Heart left ventricle (tissue), 16 donors: ENCODE results near the gene CPEB2. TPM values are rescaled to one million over a fixed set of nuclear protein-coding genes. Genes with fewer than 3 reads are reported as not detected.

ENCODE experiments used
- ATAC-seq, 4 donors: fragments of 200-7000 bp; cut with Tn5 transposase; one replicate each; pipeline ENCODE4 v1.9.1; 2020 to 2022; ENCODE audit warnings: moderate library complexity in 4 of 4, mild to moderate bottlenecking in 3 of 4, moderate number of reproducible peaks in 1 of 4
- DNase-seq, 5 donors: peaks; one replicate each; pipeline ENCODE4 v3.0.0-alpha.2; 2020
- H3K27ac ChIP-seq, 12 donors: fragments of 200-600 bp; sonication (generic) in 4 of 12; one replicate each; pipeline versions ENCODE4 v1.5.0 to v1.8.0; 2016 to 2022; ENCODE audit warnings: mild to moderate bottlenecking in 2 of 12
- H3K27me3 ChIP-seq, 9 donors: fragments of 200-600 bp; sonication (generic) in 2 of 9; one replicate each; pipeline versions ENCODE4 v1.5.1 to v1.8.0; 2016 to 2022; ENCODE audit warnings: mild to moderate bottlenecking in 3 of 9
- H3K36me3 ChIP-seq, 9 donors: fragments of 200-600 bp; sonication (generic) in 2 of 9; one replicate each; pipeline versions ENCODE4 v1.5.0 to v1.8.0; 2018 to 2022; ENCODE audit warnings: mild to moderate bottlenecking in 2 of 9
- H3K4me1 ChIP-seq, 12 donors: fragments of 200-600 bp; sonication (generic) in 4 of 12; one replicate each; pipeline versions ENCODE4 v1.5.0 to v1.8.0; 2016 to 2022; ENCODE audit warnings: mild to moderate bottlenecking in 3 of 12
- H3K4me3 ChIP-seq, 12 donors: fragments of 200-600 bp; sonication (generic) in 4 of 12; one replicate each; pipeline versions ENCODE4 v1.5.0 to v1.8.0; 2017 to 2022; ENCODE audit warnings: mild to moderate bottlenecking in 9 of 12, moderate library complexity in 4 of 12
- H3K9me3 ChIP-seq, 12 donors: fragments of 200-600 bp; sonication (generic) in 4 of 12; one replicate each; pipeline versions ENCODE4 v1.5.0 to v1.8.0; 2016 to 2022; ENCODE audit warnings: mild to moderate bottlenecking in 1 of 12
- POLR2A ChIP-seq, 2 donors: fragments of 450-650 bp; IDR thresholded peaks; one replicate each; pipeline ENCODE4 v1.6.1; 2017; ENCODE audit warnings: antibody characterized with exemption in 2 of 2, mild to moderate bottlenecking in 2 of 2, moderate library complexity in 2 of 2
- WGBS, 4 donors: extraction: QIAGEN DNeasy Blood & Tissue Kit in 2 of 4; methylation state at CpG; one replicate each; pipeline versions ENCODE4 v1.1.5 to v1.1.7; 2013 to 2018; 5-methylcytosine and 5-hydroxymethylcytosine counted together
- intact Hi-C, 10 donors: fragments of 100-400 bp; cut with DNase I; formaldehyde crosslinking; loops; one replicate each; pipeline versions ENCODE4 v1.11.1 to v1.14.2; 2022
- polyA plus RNA-seq, 2 donors: library from polyadenylated mRNA; stranded (reverse); fragments of 200-250 nt; gene quantifications; one replicate each; pipeline ENCODE4 v1.2.3, GENCODE V29; 2013
- total RNA-seq, 9 donors: library from RNA; depleted of rRNA in 2 of 9; stranded (reverse); fragments of >200 nt in 2 of 9; fragmentation: NEBNext Ultra II Directional in 3 of 9; extraction: Animal tissue kit (Norgen Biotek cat#: 25700) in 3 of 9; gene quantifications; one replicate each; pipeline versions ENCODE4 v1.1.0 to v1.2.4, GENCODE V29; 2016 to 2023
- TF ChIP-seq, protein P1 (sequence below), 12 donors: fragments of 200-600 bp; sonication (generic) in 4 of 12; IDR thresholded peaks; one replicate each; pipeline versions ENCODE4 v1.5.0 to v1.8.0; 2018 to 2022; ENCODE audit warnings: antibody characterized with exemption in 12 of 12, mild to moderate bottlenecking in 5 of 12
- donor health status: ischemic (EF 13 %, LVEDD 7.1; RV severe dilation, severe dysfunction).
- donor health status: healthy with polysubstance abuse.
- donor health status: DM: no; HTN: yes; CAD: no.
- donor health status: DM: no; HTN: no; CAD: no.
- donor health status: ischemic (EF 25% LVEDD 6.9; RV normal size, moderate dysfunction).
- donor health status: ischemic (EF 25% LVEDD 5.7; RV mildly dilated, moderate dysfunction).
- donor health status: healthy.
- donor health status: DM: yes; HTN: yes; CAD: no.
- donor health status: ischemic (EF 35%, LVEDD 5.7; RV mildly dilated, moderate dysfunction).
- donor health status: nonischemic (EF 11% LVEDD 7.7; RV severe dilation, severe dysfunction).
- donor health status: DM: yes; HTN: yes; CAD: no.
- donor health status: PGD.
- donor health status: ischemic (EF 29% LVEDD 5.4; RV normal size, mild dysfunction).
- donor health status: nonischemic (EF 23%, LVEDD 6.1; RV moderate dilation, normal function).

CPEB2 gene
- total and polyA plus RNA-seq, 11 donors: 4.2 to 26.1 (median 17.2) TPM

DNA sequence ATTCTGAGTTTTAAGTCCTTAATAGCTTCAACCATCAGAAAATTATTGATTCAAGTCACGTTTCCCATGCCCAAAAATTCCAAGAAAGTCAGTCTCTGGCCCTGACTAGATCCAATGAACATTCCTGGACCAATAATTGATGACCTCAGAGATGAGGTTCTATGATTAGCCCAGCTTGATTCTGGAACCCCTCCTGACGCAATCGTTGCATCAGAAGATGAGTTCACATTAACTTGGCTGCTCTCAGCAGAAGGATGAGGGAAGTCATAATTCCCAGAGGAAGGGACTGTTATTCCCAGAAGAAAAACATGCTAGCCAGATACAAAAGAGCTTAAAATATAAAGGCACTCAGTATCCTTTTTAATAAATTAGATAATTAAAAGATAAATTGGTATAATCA lies 34.3 kb upstream of the CPEB2 start:
- TF ChIP-seq POLR2A (IDR thresholded peaks at IDR 0.05): no peak
- TF ChIP-seq, protein P1, sequence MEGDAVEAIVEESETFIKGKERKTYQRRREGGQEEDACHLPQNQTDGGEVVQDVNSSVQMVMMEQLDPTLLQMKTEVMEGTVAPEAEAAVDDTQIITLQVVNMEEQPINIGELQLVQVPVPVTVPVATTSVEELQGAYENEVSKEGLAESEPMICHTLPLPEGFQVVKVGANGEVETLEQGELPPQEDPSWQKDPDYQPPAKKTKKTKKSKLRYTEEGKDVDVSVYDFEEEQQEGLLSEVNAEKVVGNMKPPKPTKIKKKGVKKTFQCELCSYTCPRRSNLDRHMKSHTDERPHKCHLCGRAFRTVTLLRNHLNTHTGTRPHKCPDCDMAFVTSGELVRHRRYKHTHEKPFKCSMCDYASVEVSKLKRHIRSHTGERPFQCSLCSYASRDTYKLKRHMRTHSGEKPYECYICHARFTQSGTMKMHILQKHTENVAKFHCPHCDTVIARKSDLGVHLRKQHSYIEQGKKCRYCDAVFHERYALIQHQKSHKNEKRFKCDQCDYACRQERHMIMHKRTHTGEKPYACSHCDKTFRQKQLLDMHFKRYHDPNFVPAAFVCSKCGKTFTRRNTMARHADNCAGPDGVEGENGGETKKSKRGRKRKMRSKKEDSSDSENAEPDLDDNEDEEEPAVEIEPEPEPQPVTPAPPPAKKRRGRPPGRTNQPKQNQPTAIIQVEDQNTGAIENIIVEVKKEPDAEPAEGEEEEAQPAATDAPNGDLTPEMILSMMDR (IDR thresholded peaks at IDR 0.05): no peak
- DNase-seq (no peak), ATAC-seq (no peak)
- H3K27ac ChIP-seq: no peak overlapping the region
- no peak overlapping the region for H3K4me3 ChIP-seq
- peaks cover 0 to 4% (median 0%) of the 10 kb centered on the region in 12 donors for H3K9me3 ChIP-seq
- no peaks in the 10 kb centered on the region for H3K36me3 ChIP-seq
- no peaks in the 10 kb centered on the region for H3K27me3 ChIP-seq
- H3K4me1 ChIP-seq: no peaks in the 10 kb centered on the region
- 57 to 74% (median 64%) methylated on average over 3 of the region's 3 CpGs for WGBS, 4 donors
- intact Hi-C loops: no loop called here

DNA sequence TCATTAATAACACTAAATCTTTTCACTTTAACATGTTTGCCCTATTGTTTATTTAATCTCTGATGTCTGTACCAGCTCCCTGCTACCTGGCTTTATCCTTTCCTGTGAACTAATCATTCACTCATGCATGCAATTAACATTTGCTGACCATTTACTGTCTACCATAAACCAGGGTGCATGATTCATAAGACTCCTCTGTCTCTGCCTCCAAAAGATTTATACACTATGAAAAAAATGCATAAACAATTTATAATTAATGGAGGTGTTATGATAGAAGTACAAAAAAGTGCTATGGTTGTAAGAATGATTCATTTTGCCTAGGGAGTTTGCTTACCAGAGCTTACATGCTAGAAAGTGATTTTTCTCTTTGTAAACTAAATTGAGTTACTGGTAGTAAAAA lies 24.5 kb upstream of the CPEB2 start:
- H3K9me3 ChIP-seq: peaks cover 0 to 11% (median 0%) of the 10 kb centered on the region in 12 donors
- H3K36me3 ChIP-seq: no peaks in the 10 kb centered on the region
- no peak overlapping the region for H3K4me3 ChIP-seq
- intact Hi-C loops: no loop called here
- ATAC-seq (no peak), DNase-seq (no peak)
- H3K27ac ChIP-seq: no peak overlapping the region
- no peaks in the 10 kb centered on the region for H3K4me1 ChIP-seq
- H3K27me3 ChIP-seq: no peaks in the 10 kb centered on the region
- TF ChIP-seq, protein P1 (IDR thresholded peaks at IDR 0.05): no peak
- TF ChIP-seq POLR2A (IDR thresholded peaks at IDR 0.05): no peak

DNA sequence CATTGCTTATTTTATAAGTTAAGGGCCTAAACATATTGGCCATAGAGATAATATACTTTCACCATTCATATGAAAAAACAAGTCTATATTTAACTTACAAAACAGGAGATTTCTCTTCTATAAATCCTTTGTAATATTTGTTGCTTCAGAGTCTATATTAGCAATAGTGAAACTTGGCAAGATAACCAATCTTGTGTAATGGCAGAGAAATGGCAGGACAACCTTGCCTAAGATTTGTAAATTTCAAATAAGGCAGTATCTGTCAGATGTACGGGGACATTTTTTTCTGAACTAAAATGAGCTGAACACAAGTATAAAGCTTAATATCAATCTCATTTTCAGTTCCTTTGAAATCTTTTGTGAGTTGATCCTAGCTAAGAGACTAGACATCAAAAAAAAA lies 17.8 kb upstream of the CPEB2 start:
- no peak for TF ChIP-seq POLR2A (IDR thresholded peaks at IDR 0.05)
- TF ChIP-seq, protein P1 (IDR thresholded peaks at IDR 0.05): no peak
- WGBS, 4 donors: 83 to 93% (median 86%) methylated on average over 1 of the region's 1 CpG
- no peaks in the 10 kb centered on the region for H3K9me3 ChIP-seq
- no peak for DNase-seq
- no peak overlapping the region for H3K27ac ChIP-seq
- intact Hi-C loops: no loop called here
- H3K4me3 ChIP-seq: no peak overlapping the region
- ATAC-seq: no peak
- H3K4me1 ChIP-seq: no peaks in the 10 kb centered on the region
- H3K27me3 ChIP-seq: no peaks in the 10 kb centered on the region
- no peaks in the 10 kb centered on the region for H3K36me3 ChIP-seq

DNA sequence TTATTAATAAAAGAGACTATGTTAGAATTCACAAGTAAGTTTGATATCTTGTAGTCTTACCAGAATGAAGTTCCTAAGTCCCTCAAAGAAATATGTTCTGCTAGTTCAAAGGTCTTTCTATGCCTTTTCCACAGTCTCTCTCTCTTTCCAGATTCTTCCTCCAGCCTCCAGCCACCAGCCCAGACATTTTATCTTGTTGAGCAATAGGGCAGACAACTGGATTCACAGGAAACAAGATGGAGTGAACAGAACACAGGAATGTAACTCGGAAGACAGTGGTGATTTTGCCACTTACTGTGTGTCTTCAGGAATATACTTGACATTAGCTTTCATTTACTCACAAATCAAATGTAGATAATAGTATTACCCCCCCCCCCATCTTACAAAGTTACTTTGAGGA lies 17.1 kb upstream of the CPEB2 start:
- H3K27me3 ChIP-seq: no peaks in the 10 kb centered on the region
- ATAC-seq (no peak), DNase-seq (no peak)
- H3K27ac ChIP-seq: no peak overlapping the region
- H3K4me3 ChIP-seq: no peak overlapping the region
- 79 to 92% (median 84%) methylated on average over 1 of the region's 1 CpG for WGBS, 4 donors
- H3K9me3 ChIP-seq: no peaks in the 10 kb centered on the region
- H3K36me3 ChIP-seq: no peaks in the 10 kb centered on the region
- intact Hi-C loops: no loop called here
- TF ChIP-seq, protein P1 (IDR thresholded peaks at IDR 0.05): no peak
- TF ChIP-seq POLR2A (IDR thresholded peaks at IDR 0.05): no peak
- no peaks in the 10 kb centered on the region for H3K4me1 ChIP-seq
